Retina (tissue), 1 donor: ENCODE results near the gene STK38L.

ENCODE experiments used
- DNase-seq: peaks from one replicate; pipeline ENCODE4 v3.0.0-alpha.2; 2016

Gene STK38L

DNA sequence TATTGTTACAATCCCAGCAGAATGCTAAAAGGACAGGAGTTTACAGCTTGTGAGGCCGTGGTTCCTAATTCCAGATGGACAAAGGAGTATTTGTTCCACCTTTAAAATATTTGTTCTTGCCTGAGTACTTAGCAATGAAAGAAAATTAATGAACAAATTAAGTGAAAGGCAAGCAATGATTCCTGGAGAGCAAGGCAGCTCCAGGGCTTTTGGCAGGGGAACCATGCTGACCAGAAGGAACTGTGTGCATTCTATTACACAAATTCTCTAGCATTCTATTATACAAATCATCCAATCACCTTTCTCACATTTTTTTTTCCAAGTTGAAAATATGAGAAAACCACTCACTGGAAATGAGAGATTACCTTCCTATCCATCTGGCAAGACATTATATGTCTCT, 86.8 kb downstream of the STK38L start:
- no peak for DNase-seq

- DNase-seq = no peak
Observed at GRCh38 chr12:27331291-27331926, 87.3 kb downstream of the STK38L start.

- DNase-seq = no peak
Observed at GRCh38 chr12:27331927-27332324, 87.8 kb downstream of the STK38L start.

DNA sequence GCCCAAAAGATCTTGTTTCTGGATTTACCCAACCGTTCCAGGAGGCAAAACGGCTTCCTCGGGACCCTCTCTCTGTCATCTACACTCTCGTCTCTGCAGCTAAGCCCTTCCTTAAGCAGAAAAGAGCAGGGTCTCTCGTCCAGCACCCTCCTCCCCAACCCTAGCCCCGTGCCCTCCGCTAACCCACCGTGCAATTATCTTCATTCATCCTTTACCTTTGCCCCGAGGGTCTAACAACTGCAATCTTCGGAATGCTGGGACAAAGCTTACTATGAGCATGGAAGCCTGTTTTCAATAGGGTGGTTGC, 88.3 kb downstream of the STK38L start:
- DNase-seq = peak; percentile 78

DNA sequence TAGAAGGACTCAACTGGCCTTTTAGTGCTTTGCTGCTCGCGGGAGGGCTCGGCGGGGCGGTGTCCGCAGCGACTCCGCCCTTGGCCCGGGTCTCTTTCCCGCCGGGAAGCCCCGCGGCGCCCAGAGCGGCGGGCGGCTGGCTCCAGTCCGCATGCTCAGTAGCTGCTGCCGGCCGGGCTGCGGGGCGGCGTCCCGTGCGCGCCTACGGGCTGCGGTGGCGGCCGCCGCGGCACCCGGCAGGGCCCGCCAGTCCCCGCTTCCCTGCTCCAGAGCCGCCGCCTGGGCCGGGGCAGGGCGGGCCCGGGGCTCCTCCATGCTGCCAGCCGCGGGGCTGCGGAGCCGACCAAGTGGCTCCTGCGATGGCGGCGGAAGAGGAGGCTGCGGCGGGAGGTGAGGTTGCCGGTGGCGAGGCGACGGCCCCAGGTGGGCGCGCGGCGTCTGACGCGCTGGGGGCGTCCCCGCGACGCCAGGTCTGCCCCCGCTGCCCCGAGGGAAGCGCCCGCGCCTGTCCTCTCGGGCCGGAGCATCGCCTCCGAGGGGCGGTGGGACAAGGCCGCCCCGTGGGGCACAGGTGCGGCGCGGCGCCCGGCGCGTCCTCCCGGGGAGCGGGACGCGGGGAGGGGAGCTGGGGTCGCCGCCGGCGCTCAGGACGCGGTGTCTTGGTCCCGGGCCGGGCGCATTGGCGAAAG, 88.8 kb downstream of the STK38L start, which contains the start of gene BMAL2:
TSS of gene BMAL2 (plus strand) at position 123 of the 689 bp plus-strand sequence. CDS start at position 360, 237 bp downstream.
- no peak for DNase-seq

- DNase-seq = peak; percentile 74
Observed at GRCh38 chr12:27333403-27334009, 89.4 kb downstream of the STK38L start.

DNA sequence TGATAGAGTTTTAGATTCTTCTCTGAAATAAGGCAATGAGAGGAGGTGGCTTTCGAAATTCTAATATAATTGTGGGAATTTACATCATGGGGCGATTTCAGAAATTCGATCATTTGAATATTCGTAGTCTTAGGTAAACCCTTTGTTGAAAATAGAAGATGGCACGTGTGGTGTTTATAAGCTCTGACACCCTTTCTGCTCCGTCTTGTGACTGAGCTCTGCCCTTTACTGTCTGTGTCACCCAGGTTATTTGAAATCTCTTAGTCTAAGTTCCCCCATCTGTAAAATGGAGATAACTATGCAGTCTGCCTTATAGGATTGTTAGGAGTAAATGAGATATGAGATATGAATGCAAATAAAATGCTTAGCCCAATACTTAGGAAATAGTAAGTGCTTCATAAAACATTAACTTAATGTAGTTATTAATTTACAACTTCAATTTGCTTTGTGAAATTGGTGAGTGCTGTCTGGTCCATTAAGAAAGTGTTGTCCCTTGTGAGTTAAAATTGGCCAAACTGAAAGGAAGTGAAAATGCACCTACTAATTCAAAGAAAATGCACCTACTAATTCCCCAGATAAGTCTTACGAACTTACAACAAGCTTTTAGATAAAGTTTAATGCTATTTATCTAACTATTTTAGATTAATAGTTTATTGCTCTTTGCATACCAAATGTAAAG, 90.1 kb downstream of the STK38L start:
- no peak for DNase-seq

GRCh38 chr12:27334721-27335082, 90.6 kb downstream of the STK38L start:
- DNase-seq = no peak

DNA sequence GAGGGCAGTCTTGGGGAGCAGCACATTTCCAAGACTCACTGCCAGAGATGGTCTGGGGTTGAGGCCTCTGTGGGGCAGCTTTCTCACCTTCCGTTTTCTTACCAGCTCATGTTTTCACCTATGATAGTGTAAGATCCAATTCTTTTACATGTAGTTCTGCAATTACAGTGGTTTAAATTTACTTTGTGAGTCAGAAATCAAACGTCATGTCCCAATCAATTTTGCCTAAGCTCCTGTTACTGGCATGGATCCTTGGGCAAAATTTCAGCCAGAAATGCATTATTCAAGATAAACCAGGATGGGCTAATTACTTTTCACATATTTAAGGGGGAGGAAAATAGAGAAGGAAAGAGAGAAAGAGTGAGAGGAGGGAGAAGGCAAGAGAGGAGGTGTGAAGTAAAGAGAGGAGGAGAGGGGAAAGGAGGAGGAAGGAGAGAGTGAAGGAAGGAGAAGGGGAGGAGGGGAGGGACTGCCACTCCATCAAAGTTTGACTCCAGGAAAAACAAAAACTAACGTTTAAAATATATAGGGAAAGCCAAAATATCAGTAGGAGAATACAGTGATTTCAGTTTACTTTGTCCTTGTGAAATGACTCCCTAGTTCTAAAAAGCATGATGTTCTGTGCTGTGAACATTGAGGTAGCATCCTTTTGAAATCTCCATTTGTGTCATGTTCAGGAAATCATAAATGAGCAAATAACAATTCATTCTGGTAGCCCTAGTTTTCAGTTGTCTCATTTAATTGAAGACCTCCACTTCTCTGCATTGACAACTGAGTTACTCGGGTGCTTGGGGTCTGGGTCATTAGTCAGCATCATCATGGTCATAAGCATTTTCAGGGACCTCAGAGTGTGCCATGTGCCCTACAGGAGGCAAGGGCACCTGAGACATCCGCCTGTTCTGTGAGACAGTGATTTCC, 91.5 kb downstream of the STK38L start:
- no peak for DNase-seq

GRCh38 chr12:27336282-27336653, 92.2 kb downstream of the STK38L start:
- no peak for DNase-seq

DNA sequence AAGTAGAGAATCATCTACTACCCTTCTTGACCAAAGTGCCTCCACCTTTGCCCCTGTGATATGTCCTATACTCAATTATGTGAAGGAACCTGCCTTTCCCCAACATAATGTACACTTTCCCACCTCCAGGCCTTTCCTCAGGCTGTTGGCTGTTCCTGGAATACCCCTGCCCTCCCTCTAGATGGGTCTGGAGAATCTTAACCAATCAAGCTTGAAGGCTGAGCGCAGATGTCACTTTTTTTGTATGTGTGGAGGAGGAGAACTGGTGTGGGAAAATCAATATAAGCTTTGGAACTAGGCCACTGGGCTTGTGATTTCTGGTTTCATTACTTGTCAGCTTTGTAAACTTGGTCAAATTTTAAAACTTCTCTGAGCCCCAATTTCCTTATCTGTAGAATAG, 93.3 kb downstream of the STK38L start:
- no peak for DNase-seq

- no peak for DNase-seq
Observed at GRCh38 chr12:27338473-27338872, 94.4 kb downstream of the STK38L start.

GRCh38 chr12:27340971-27341370, 96.9 kb downstream of the STK38L start:
- no peak for DNase-seq

GRCh38 chr12:27342536-27342935, 98.5 kb downstream of the STK38L start:
- no peak for DNase-seq

GRCh38 chr12:27343255-27344000, 99.3 kb downstream of the STK38L start:
- no peak for DNase-seq

- no peak for DNase-seq
Observed at GRCh38 chr12:27344246-27344645, 100.2 kb downstream of the STK38L start.

DNA sequence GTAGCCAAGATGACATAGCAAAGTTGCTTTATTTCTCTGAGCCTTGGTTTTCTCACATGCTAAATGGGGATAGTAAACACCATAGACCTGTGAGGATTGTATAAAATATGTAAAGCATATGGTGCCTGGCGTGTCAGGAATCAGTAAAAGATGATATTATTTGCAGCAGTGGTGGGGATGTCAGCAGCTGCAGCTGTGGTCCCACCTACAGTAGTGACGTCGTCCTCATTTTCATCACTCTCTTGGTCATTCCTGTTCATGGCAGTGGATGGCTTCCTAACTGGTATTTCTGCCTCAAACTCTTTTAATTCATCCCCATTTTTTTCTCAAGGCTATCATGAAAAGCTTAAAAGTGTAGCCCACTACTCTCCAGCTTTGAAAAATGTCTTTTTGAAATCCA, 100.7 kb downstream of the STK38L start:
- no peak for DNase-seq

DNA sequence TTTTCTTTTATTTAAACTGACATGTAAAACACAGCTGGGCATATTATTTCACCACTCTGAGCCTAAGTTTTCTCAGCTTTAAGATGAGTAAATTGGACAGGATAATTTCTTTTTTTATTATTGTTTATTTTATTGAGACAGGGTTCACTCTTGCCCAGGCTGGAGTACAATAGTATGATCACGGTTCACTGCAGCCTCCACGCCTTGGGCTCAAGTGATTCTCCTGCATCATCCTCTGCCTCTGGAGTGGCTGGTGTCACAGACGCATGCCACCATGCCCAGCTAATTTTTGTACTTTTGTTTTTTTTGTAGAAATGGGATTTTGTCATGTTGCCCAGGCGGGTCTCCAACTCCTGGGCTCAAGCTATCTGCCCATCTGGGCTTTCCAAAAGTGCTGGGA, 101.3 kb downstream of the STK38L start:
- no peak for DNase-seq

- no peak for DNase-seq
Observed at GRCh38 chr12:27347779-27348178, 103.7 kb downstream of the STK38L start.

- DNase-seq = no peak
Observed at GRCh38 chr12:27351476-27351875, 107.4 kb downstream of the STK38L start.

DNA sequence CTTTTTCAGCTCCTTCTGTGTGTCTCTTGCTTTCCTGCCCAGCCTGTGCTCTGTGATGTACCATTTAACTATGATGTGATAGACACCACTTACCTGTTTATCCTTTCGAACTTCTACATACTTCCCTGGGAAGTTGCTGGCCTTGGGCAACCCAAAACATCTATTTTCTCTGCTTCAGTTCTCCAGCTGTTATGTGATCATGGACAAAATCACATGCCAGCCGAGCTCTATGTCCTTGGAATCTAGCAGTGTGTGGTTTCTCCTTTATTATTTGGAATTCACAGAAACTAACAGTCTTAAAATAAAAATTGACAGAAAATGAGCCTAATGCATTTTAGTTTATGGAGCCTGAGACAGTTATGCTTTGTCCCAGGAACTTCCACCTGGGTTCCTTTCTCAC, 111.4 kb downstream of the STK38L start:
- no peak for DNase-seq

DNA sequence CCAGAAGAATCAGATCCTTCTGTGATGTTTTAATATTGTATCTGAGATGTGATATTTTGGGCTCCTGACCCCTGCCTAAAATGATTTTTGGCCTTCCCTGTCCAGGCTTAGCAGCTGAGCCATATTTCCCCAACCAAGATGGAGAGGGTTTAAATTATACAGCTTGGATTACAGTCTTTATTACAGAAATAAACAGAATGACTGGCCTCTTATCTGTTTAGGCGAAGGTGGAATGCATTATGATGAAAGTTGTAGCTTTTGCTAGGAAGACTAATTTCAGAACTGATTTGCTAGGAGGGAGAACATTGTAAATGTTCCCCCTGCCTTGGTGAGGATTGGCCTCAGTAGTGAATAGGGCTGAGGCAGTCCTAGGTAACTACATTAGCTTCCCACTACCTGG, 111.9 kb downstream of the STK38L start:
- DNase-seq = no peak
